Testis (tissue), 3 donors: ENCODE measurements around the gene GALNT7. TPM values are rescaled to one million over a fixed set of nuclear protein-coding genes. Genes with fewer than 3 reads are reported as not detected.

Source experiments
- DNase-seq: peaks from one replicate; pipeline ENCODE4 v3.0.0-alpha.2; 2019
- H3K27ac ChIP-seq, 2 donors: fragments of 200-600 bp; sonication (generic); one replicate each; pipeline ENCODE4 v1.5.1; 2019
- H3K27me3 ChIP-seq: fragments of 200-600 bp; sonication (generic); one replicate; pipeline ENCODE4 v1.5.1; 2019
- H3K36me3 ChIP-seq: fragments of 200-600 bp; sonication (generic); one replicate; pipeline ENCODE4 v1.5.1; 2017; ENCODE audit warnings: low read depth; ENCODE audit errors: missing control alignments
- H3K4me1 ChIP-seq: fragments of 200-600 bp; sonication (generic); one replicate; pipeline ENCODE4 v1.5.1; 2019
- H3K4me3 ChIP-seq, 2 donors: fragments of 200-600 bp; sonication (generic); one replicate each; pipeline ENCODE4 v1.5.1; 2017 to 2019
- H3K9me3 ChIP-seq: fragments of 200-600 bp; sonication (generic); one replicate; pipeline ENCODE4 v1.5.1; 2017
- CTCF ChIP-seq, 3 experiments: fragments of 450-650 bp in 2 of 3; fragments of 200-600 bp in 1 of 3; sonication (generic) in 1 of 3; IDR thresholded peaks; one replicate each; pipeline ENCODE4 v1.5.1; 2016 to 2019; ENCODE audit warnings: antibody characterized with exemption in 3 of 3, mild to moderate bottlenecking in 2 of 3, moderate library complexity in 1 of 3
- POLR2A ChIP-seq: fragments of 450-650 bp; IDR thresholded peaks from one replicate; pipeline ENCODE4 v1.6.1; 2017; ENCODE audit warnings: antibody characterized with exemption, mild to moderate bottlenecking, moderate library complexity
- WGBS, 2 donors: methylation state at CpG; one replicate each; pipeline ENCODE4 v1.1.5; 2018; 5-methylcytosine and 5-hydroxymethylcytosine counted together
- intact Hi-C: fragments of 100-400 bp; cut with DNase I; formaldehyde crosslinking; loops from one replicate; pipeline ENCODE4 v1.15.1; 2023; ENCODE audit warnings: low total_unique reads
- microRNA counts, 2 donors: library from miRNA; unstranded; fragments of <30 nt; microRNA quantifications; one replicate each; lab custom pipeline; 2016
- microRNA-seq, 2 donors: library from miRNA; unstranded; fragments of <30 nt; microRNA quantifications; one replicate each; pipeline ENCODE4, GENCODE V29; 2016; ENCODE audit warnings: borderline number of aligned reads in 2 of 2, borderline replicate concordance in 1 of 2
- polyA plus RNA-seq: library from polyadenylated mRNA; stranded (reverse); fragments of 350-450 nt; fragmentation: Illumina TruSeq; extraction: RNeasy Lipid Tissue Mini Kit (QIAGEN cat#74804); gene quantifications from one replicate; pipeline ENCODE4 v1.2.3, GENCODE V29; 2014; ENCODE audit warnings: low read depth, low replicate concordance; ENCODE audit not compliant: insufficient read depth
- small RNA-seq, 2 donors: library from RNA; depleted of rRNA; stranded (forward); fragments of <200 nt; gene quantifications; one replicate each; pipeline ENCODE3, GENCODE V24; 2016
- total RNA-seq, 2 donors: library from RNA; depleted of rRNA; stranded (reverse); fragments of >200 nt; gene quantifications; one replicate each; pipeline ENCODE4 v1.2.3, GENCODE V29; 2016

The GALNT7 gene
- total and polyA plus RNA-seq, 3 donors from 2014 or later = 18.0 to 32.0 (median 28.8) TPM

DNA sequence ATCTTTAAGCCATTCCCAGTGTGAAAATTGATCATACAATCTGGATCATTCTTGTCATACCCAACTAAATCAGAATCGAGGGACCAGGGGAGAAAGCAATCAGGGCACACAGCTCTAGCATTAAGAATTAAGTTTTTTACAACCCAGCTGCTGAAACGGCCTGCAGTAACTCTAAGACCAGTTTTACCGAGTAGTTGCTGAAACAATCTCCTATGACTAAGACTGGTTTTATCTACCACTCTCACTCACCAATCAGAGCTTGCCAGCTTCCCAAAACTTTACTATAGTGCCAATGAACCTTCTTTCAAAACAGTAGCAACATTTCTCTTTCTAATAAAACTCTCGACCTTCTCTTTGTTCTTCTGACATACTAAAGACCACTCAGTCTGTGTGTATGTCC is 199.3 kb downstream of the GALNT7 start:
- intact Hi-C loops = no loop called here
- Histone ChIP-seq H3K9me3 (no peaks in the 10 kb centered on the region), H3K4me3 (no peak overlapping the region), H3K36me3 (no peaks in the 10 kb centered on the region), H3K27ac (no peak overlapping the region), H3K4me1 (no peaks in the 10 kb centered on the region), H3K27me3 (no peaks in the 10 kb centered on the region)
- DNase-seq = no peak
- no peak for TF ChIP-seq POLR2A
- WGBS, 2 donors = 54 to 57% methylated on average over 4 of the region's 4 CpGs

DNA sequence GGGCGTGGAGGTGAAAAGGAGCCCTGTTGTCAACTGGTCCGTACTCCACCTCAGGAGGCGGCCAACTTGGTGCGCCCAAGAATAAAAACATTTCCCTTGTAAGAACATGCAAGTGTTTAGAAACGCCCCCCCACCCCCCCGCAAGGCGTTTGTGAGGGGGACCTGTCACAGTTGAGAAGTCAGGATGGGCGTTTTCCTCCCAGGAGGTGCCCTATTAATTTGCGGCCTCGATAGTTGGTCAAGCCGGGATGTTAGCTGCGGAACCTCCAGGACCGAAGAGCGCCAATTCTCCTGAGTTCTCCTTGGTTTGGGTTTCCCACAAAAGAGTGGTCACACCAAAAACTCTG is 201.5 kb downstream of the GALNT7 start:
- no peaks in the 10 kb centered on the region for H3K9me3 ChIP-seq
- DNase-seq = peak; percentile 63
- peak overlapping the region; percentile 84 to 92 for H3K4me3 ChIP-seq
- 0% methylated on average over 11 to 14 of the region's 14 CpGs for WGBS, 2 donors
- H3K36me3 ChIP-seq = no peaks in the 10 kb centered on the region
- H3K4me1 ChIP-seq = no peaks in the 10 kb centered on the region
- H3K27me3 ChIP-seq = no peaks in the 10 kb centered on the region
- TF ChIP-seq POLR2A (no peak), CTCF (IDR thresholded peaks at IDR 0.05) (no peak)
- H3K27ac ChIP-seq = peak overlapping the region; percentile 98
- intact Hi-C loops = loop anchor here (5.0 kb wide), 1 partner anchor 33 kb away; no protein-coding TSS in a partner anchor

DNA sequence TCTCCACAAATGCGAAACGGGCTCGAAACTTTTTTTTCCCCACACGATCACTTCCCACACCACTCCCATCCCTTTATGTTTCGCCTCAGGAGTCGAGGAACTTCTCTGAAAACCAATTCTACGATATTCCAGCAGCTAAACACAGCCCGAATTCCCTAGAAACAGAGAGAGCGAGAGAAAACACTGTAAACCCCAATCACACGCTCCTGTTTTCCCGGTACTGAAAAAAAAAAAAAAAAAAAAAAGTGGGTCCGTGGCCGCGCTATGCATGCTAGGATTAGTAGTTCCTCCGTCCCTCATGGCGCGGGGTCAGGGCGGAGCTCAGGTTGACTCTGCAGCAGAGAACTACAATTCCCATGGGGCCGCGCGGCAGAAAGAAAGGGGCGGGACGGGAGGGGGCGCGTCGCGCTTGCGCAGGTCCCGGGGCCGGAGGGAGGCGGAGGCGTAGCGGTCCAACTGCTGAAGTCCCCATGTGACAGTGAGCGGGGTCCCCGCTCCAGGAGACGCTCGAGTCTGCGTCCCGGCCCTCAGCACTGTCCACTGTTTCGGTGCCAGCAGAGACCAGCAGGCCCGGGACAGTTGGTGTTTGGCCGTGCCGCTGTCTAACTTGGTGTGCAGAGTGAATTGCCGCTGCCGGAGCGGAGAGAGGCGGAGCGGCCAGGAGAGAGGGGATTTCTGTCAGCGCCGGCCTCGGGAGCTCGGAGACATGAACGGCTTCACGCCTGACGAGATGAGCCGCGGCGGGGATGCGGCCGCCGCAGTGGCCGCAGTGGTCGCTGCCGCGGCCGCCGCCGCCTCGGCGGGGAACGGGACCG is 202.1 kb downstream of the GALNT7 start, which contains the start of gene SAP30:
TSS of gene SAP30 (plus strand) at position 478 of the 815 bp plus-strand sequence. CDS start at position 707, 229 bp downstream.
- intact Hi-C loops = loop anchor here (5.0 kb wide), 1 partner anchor 33 kb away; no protein-coding TSS in a partner anchor
- no peaks in the 10 kb centered on the region for H3K9me3 ChIP-seq
- H3K4me1 ChIP-seq = no peaks in the 10 kb centered on the region
- H3K27me3 ChIP-seq = no peaks in the 10 kb centered on the region
- DNase-seq = peak; percentile 99
- H3K27ac ChIP-seq = peak within 1 kb of the TSS; percentile 98
- H3K36me3 ChIP-seq = no peaks in the 10 kb centered on the region
- peak within 1 kb of the TSS; percentile 84 to 92 for H3K4me3 ChIP-seq
- 0 to 1% methylated on average over 49 to 70 of the region's 72 CpGs for WGBS, 2 donors
- TF ChIP-seq POLR2A (peak; percentile 97), CTCF (IDR thresholded peaks at IDR 0.05) (no peak)

GRCh38 chr4:173371292-173372192 is 202.9 kb downstream of the GALNT7 start:
- Histone ChIP-seq H3K27me3 (no peaks in the 10 kb centered on the region), H3K36me3 (no peaks in the 10 kb centered on the region), H3K4me3 (peak overlapping the region; percentile 84 to 92), H3K4me1 (no peaks in the 10 kb centered on the region), H3K27ac (peak overlapping the region; percentile 98), H3K9me3 (no peaks in the 10 kb centered on the region)
- no peak for TF ChIP-seq CTCF (IDR thresholded peaks at IDR 0.05)
- TF ChIP-seq POLR2A = no peak
- intact Hi-C loops = loop anchor here (5.0 kb wide), 1 partner anchor 34 kb away; no protein-coding TSS in a partner anchor
- WGBS, 2 donors = 0% methylated on average over 7 to 67 of the region's 68 CpGs
- DNase-seq = peak; percentile 77

MicroRNAs within 50 kb of the gene (microRNA counts, 767-probe panel; counts per million panel counts)
- microRNA hsa-miR-548t-5p (lab: Ali Mortazavi, UCI) = 0 to 152 counts per million in 2 donors

Small RNA genes within 50 kb of the gene (microRNA-seq; reads per million reads assigned to microRNA genes)
- 0.69 to 1.4 reads per million in 2 donors for gene MIR548T

Small RNA genes within 50 kb of the gene (small RNA-seq; reads per million reads assigned to genes)
- gene MIR548T = 0 reads per million in 2 donors
- 0 reads per million in 2 donors for gene RN7SL253P

Other genes with a start within 250 kb of the GALNT7 start
- gene HMGB2, start 165.5 kb downstream of the GALNT7 start, total RNA-seq = 100 to 1,000 TPM in 1 of 2 donors, 10 to 100 TPM in 1; 80.1 to 117 TPM
- gene HMGB2, start 165.5 kb downstream of the GALNT7 start, polyA plus RNA-seq = 235 TPM
- gene SAP30, start 202.1 kb downstream of the GALNT7 start, total RNA-seq = 10 to 100 TPM; 49.0 to 57.0 TPM
- gene SAP30, start 202.1 kb downstream of the GALNT7 start, polyA plus RNA-seq = 45.8 TPM
- gene SCRG1, start 230.3 kb downstream of the GALNT7 start, total RNA-seq = 10 to 100 TPM; 22.9 to 32.0 TPM
- 29.1 TPM for gene SCRG1, start 230.3 kb downstream of the GALNT7 start, polyA plus RNA-seq